Measurements from ENCODE around the gene POLE.

The POLE gene

DNA sequence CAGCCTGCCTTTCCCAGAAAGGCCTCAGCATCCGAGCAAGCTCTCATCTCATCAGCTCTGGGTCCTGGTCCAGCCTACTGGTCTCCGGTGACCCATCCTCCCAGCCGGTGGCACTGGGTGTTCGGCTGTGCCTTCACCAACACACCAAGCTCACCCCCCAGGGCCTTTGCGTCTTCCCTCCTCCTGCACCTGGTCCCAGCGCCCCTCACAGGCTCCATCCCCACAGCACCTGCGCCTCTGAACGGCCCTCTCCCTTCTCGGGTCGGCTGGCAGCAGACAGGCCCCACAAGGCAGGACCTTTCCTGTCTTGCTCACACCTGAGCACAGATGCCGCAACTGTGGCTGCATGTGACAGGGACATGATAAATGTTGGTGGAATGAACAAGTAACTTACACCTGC, 55.5 kb downstream of the POLE start:
- no peak for DNase-seq (ENCODE audit: low spot score)

DNA sequence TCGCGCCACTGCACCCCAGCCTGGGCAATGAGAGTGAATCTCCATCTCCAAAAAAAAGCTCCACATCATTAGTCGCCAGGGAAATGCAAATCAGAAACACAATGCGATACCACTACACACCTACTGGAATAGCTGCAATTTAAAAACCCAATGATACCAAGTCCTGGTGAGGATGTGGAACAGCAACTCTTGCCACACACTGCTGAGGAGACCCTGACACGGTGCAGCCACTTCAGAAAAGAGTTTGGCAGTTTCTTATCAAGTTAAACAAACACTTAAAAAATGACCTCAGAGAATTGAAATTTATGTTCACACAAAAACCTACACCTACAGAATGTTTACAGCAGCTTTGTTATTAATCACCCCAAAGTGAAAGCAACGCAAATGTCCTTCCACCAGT, 56.5 kb downstream of the POLE start:
- no peak for DNase-seq (ENCODE audit: low spot score)

DNA sequence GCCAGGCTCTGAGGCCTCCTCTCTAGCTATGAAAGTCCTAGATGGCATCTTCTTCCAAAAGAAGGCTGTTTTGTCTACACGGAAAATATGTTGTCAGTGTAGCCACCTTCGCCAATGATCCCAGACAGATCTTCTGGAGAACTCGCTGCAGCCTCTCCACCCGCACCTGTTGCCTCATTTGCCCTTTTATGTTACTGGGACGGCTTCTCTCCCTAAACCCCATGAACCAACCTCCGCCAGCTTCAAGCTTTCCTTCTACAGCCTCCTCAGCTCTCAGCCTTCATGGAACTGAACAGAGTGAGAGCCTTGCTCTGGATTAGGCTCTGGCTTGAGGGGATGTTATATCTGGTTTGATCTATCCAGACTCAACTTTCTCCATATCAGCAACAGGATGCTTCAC, 57.8 kb downstream of the POLE start:
- DNase-seq (ENCODE audit: low spot score), result no peak

DNA sequence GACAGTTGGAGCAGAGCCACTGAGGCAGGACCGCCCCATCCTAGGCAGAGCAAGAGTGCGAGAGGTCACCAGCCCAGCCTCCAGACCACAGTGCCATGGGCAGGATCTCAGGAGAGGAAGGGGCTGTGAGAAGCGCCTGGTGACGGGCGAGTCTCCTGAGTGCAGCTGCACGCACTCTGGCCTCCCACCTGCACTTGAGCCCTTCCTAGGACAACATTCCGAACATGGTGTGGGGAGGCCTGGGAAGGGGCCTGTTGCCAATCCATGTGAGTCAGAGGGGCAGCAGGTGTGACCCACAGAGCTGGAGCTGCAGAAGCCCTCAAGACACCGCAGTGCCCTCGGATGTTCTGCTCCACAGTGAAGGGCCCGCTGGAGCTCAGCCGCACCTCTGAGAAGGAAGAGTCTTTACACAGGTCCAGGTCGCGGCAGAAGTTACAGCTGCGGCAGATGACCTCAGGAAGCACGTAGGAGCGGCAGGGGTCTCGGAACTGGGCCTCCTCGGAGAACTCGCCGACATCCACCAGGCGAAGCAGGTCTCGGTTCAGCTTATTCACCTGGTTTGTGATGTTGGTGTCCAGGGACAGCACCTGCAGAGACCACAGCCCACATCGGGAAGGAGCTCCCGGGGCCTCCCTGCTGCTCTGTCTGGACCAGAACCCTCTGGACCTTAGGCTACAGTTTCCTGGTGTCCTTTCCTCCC, 61.3 kb downstream of the POLE start:
- no peak for DNase-seq (ENCODE audit: low spot score)

DNA sequence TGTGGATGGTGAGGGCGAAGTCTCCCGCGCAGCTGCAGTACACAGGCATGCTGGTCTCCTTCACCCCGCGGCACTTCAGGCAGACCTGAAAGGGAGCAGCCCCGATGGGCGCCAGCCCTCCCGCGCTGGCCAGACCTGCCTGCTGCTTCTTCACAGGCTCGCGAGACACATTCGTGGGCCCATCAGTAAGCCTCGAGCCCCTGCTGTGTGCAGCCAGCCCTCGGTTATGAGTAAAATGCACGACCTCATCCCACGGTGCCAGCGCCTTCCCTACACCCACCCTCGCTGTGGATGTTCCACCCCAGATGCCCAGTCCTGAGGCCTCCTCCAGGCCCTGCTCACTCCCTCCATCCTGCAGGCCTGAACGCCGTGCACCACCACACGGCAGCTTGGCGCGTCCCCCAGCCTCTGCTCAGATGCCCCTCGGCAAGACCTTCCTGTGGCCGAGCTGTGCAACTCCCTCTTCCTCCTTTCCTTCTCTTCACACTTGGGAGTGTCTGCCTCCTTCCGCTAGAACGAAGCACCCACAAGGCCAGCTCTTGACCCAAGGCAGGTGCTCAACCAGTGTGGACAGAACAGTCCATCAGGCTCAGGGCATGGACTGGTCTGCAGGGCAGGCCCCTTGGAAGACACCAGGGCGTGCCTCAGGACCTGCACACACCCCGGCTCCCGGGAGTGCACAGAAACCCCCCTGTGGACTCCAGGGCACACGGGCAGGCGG, 62.1 kb downstream of the POLE start:
- DNase-seq (ENCODE audit: low spot score), result no peak

DNA sequence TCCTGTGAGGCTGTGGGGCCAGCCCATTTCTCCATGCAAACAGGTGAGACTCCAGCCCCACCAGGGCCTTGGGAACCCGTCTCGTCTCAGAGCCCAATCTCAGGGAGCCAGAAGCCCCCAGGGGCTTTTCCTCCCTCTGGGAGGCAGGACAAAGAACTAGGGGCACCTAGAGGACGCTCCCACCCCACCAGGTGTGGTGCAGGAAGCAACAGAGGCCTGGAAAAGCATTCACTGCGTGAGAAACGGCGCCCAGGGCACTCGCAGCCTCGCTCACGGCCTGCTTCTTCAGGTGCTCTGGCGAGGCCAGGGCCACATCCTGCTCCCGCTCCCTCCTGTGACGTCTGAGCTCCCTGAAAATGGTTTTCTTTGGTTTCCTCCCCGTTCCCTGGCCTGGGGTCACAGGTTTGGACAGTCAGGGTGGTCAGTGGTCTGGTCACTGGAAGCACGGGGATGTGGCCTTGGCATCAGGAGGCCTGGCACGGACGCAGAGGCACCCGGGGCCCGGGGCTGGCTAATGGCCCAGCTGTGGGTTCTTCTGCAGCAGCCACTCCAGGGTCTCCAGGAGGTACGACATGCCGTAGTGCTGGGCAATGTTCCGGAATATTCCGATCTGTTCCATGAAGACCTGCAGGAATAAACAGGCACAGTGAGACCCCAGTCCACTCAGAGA, 62.8 kb downstream of the POLE start:
- no peak for DNase-seq (ENCODE audit: low spot score)

DNA sequence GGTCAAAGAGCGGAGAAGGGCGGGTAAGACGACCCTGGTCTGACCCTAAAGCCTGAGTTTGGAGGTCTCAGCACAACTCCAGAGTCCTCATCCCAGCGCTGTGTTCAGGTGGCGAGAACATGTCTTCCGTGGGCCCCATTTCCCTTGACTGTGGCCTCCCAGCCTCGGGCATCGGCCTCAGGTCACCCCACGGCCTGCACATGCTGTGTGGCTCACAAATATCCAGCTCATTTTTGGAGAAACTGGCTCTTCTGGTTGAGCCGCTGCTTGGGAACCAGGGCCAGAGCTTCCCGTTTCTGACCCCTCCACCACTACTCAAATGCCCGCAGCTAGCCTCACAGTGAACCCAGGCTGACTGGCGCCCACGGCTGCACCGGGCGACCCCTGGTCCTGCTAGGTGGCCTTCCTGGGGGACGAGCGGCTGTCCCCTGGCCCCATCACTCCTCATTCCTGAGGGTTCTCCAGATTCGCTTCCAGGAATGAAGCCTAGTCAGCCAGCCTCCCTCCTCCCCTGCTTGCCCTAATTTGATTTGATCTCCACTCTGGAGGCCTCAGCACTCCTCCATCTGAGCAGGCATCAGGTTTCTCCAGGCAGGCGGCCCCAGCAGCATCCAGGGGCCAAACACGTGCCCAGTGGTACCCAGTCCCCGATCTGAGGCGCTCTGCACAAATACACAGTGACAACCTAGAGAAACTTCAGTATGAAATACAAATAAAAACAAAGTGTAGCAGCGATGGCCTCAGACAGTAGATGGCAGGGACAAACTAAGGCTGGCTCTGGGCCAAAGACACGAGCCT, 63.9 kb downstream of the POLE start:
- DNase-seq (ENCODE audit: low spot score), result no peak

DNA sequence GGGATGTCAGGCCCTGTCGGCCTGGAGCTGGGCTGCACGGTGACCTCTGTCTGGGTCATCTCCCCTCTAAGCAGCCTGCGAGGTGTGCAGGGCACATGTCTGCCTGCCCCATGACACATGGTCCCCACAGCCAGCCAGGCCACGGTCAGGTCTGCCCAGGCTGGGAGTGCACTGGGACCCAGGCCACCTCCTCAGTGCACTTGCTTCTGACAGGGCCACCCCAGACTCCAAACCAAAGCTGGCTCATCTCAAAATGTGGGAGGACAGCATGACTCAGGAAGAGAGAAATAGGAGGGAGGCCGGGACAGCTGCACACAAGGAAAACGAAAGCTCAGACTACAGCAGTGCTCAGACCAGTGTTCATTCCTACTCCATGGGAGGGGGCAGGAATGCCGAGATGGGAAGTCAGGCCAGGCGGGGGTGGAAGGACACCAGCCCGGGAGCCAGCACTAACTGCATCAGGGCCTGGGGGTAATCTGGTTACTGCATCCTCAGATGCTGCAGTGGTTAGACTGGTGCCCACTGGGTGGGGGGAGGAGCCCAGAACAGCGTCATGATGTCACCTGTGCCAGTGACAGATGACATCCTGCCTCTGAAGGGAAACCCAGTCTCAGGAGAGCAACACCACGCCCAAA, 64.6 kb downstream of the POLE start:
- DNase-seq (ENCODE audit: low spot score), result no peak

DNA sequence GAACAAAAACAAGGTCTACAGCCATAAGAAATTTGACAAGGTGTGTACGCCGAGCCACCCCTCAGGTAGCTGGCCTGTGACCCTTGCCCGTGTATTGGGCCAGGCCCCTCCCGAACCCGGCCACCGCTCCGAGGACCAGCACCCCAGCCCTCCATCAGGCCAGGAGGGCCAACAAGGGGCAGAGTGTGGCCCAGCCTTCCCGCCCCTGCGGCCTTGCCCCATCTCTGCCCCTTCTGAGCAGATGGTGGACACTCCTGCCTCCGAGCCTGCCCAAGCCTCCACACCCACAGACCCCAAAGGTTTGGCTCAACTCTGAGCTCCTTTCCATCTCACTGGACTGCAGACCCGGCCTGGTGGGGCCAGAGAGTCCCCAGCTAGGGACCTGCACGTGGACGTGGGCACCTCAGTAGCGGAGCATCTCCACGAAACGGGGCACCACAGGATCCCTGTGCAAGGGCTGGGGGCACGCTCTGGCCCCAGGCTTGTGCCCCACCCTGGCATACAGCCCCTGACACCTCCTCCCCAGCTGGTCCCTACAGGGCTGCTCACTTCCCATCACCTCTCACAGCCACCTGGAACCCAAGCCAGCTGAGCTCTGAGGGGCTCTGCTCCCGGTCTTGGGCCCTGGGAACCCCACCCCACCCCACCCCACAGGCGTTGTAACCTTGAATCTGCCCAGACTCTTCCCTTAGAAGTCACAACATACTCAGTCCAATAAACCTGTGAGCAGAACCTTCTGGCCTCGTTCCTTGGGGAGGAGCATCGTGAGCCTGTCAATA, 65.3 kb downstream of the POLE start:
- no peak for DNase-seq (ENCODE audit: low spot score)

DNA sequence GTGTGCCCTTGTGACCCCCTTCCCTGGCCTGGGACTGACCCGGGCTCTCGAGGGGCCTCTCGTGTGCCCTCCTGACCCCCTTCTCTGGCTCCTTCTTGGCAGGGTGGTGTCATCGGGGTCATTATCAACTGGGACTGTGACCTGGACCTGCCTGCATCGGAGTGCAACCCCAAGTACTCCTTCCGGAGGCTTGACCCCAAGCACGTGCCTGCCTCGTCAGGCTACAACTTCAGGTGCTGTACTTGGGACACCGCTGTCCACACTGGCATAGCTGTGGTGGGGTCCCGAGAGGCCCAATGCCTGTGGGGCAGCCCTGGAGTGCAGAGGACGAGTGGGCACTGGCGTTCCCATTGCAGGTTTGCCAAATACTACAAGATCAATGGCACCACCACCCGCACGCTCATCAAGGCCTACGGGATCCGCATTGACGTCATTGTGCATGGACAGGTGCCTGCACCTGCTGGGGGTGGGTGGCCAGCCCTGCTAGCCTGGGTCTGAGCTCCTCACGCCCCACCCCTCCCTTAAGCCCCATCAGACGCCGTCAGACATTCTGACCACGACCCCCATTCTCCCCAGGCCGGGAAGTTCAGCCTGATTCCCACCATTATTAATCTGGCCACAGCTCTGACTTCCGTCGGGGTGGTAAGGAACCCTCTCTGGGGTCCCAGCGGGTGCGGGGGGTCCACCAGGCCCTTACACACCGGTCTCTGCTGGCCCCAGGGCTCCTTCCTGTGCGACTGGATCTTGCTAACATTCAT, 66.1 kb downstream of the POLE start:
- DNase-seq (ENCODE audit: low spot score), result no peak

DNA sequence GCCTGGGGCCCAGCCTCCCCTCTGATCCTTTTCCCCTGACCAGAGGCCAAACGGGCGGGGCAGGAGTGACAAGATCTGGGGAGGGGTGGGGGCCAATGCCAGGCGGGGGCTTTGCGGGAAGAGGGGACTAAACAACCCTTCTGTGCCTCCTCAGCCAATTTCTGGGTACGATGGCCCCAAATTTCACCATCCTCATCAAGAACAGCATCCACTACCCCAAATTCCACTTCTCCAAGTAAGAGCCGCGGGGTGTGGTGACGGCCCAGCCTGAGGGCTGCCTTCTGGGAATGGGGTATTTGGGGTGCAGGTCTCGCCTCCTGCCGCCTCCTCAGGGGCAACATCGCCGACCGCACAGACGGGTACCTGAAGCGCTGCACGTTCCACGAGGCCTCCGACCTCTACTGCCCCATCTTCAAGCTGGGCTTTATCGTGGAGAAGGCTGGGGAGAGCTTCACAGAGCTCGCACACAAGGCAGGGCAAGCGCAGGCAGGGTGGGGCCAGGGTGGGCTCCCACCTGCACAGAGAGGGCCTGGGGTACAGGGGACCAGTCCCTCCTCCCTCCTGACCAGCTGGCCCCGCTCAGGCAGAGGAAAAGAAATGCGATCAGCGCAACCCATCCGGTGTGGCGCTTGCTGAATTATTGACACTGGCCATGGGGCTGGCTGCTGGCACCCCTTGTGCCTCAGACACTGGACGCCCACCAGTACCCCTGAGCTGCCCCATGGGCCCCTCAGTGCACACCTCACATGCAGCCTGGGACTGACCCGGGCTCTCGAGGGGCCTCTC, 66.8 kb downstream of the POLE start:
- DNase-seq (ENCODE audit: low spot score), result no peak

DNA sequence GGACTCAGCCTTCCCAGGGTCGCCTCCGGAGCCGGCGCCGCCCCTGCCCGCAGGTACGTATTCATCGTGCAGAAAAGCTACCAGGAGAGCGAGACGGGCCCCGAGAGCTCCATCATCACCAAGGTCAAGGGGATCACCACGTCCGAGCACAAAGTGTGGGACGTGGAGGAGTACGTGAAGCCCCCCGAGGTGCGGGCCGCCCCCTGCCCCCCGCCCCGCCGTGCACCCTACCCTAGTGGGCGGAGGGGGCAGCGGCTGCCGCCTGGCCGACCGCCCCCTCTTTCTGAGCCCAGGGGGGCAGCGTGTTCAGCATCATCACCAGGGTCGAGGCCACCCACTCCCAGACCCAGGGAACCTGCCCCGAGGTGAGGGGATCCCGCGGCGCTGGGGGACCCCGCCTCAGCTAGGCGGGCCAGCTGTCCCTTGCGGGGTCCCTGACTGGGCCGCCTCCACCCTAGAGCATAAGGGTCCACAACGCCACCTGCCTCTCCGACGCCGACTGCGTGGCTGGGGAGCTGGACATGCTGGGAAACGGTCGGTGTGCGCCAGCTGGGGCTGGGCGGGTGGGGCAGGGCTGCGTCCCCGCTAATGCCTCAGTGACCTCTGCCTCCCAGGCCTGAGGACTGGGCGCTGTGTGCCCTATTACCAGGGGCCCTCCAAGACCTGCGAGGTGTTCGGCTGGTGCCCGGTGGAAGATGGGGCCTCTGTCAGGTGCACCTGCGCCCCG, 67.6 kb downstream of the POLE start:
- no peak for DNase-seq (ENCODE audit: low spot score)

DNA sequence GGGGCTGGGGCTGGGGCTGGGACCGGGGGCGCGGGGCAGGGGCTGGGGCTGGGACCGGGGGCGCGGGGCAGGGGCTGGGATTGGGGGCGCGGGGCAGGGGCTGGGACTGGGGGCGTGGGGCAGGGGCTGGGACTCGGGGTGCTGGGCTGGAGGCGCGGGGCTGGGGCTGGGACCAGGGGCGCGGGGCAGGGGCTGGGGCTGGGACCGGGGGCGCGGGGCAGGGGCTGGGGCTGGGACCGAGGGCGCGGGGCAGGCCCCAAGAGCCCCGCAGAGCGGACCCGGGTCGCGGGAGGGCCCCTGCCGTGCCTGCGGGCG, 68.1 kb downstream of the POLE start:
- DNase-seq (ENCODE audit: low spot score), result no peak

DNA sequence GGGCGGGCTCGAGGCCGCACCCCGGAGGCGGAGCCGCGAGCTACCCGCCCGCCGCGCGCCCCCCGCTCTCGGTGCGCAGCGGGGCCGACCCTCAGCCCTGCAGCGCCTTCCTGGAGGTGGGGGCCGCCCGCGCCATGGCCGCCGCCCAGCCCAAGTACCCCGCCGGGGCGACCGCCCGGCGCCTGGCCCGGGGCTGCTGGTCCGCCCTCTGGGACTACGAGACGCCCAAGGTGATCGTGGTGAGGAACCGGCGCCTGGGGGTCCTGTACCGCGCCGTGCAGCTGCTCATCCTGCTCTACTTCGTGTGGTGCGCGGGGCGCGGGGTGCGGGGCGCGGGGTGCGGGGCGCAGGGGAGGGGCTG, 68.5 kb downstream of the POLE start, which contains the start of gene P2RX2:
TSS of gene P2RX2 (plus strand) at position 94 of the 361 bp plus-strand sequence. CDS start at position 135, 41 bp downstream.
- DNase-seq (ENCODE audit: low spot score), result no peak

DNA sequence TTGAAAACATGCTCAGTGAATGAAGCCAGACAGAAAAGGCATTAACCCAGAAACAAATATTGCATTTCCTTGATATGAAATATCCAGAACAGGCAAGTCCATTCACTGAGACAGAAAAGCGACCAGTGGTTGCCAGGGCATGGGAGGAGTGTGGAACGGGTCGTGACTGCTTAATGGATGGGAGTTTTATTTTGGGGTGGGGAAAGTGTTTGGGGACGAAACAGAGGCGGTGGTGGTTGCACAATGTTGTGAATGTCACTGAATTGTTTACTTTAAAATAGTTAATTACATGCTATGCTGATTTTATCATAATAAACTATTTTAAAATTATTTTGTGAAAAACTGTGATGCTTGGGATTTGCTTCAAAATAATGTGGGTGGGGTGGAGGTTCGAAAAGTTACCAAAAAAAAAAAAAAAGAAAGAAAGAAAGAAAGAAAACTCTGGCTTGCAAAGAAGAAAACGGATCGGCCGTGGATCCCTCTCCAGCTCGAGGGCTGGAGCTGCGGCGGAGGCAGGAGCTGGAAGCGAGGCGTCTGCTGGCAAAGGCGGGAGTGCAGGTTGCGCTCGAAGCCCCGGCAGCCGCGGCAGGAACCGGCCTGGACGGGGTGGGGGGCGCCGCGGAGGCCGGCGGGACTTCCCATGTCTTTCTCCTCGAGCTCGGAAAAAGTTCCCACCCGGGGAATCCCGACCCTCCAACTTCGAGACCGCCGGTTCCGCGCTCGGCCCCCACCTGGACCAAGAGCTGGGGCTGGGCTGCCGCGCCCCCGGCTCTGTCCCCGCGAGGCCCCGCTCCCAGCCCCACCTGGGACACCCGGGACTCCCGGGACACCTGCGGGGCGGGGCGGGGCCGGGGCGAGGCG, 69.1 kb downstream of the POLE start:
- DNase-seq (ENCODE audit: low spot score), result no peak

DNA sequence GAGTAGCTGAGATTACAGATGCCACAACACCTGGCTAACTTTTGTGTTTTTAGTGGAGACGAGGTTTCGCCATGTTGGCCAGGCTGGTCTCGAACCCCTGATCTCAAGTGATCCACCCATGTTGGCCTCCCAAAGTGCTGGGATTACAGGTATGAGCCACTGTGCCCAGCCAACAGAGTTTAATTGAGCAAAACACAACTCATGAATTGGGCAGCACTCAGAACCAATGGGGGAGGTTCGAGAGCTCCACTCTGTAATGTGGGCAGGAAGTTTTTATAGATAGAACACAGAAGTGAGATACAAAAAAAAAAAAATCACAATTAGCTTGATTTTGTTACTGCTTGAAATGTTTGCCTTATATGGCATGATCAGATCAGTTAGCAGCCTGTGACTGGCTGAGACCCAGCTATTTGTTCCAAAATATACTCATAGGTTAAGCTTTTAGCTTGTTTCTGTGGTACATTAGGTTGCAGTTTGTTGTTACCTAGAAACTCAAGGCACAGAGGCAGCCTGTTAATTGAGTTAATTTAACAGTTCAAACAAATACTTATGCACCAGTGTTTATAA, 69.9 kb downstream of the POLE start:
- no peak for DNase-seq (ENCODE audit: low spot score)

DNA sequence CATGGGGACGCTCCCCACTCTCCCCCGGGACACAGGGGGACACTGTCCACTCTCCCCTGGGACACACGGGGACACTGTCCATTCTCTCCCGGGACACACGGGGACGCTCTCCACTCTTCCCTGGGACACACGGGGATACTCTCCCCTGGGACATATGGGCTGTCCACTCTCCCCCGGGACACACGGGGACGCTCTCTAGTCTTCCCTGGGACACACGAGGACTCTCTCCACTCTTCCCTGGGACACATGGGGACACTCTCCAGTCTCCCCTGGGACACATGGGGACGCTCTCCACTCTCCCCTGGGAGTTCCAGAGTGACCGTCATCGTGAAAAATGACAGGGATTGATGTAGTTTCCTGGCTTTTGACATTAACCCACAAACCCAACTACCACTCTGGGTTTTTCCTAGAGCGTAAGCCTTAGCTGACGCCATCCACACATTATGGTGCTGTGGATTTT, 71.5 kb downstream of the POLE start:
- no peak for DNase-seq (ENCODE audit: low spot score)
